GM04503 (cell line): ENCODE data around the gene IMP4.
"Not testable (repeated sequence)": the region's sequence is repeated elsewhere in the genome, so short reads cannot be mapped to it uniquely, and the experiment has no call there.

Experiments
- DNase-seq: peaks from one replicate; pipeline ENCODE4 v3.0.0-alpha.2; 2012; ENCODE audit warnings: low read depth

Gene IMP4

GRCh38 chr2:130342533-130343275 lies at the start of gene IMP4:
Gene IMP4, plus strand, starts transcription at chr2:130342897. Its CDS starts 36 bp downstream, at chr2:130342933.
- DNase-seq, result peak; percentile 98

- DNase-seq, result no peak
Observed at GRCh38 chr2:130300258-130300969, 42.3 kb upstream of the IMP4 start.

- no peak for DNase-seq
Observed at GRCh38 chr2:130300970-130301348, 41.7 kb upstream of the IMP4 start.

GRCh38 chr2:130302164-130302886 lies 40.4 kb upstream of the IMP4 start:
- DNase-seq, result no peak

- no peak for DNase-seq
Observed at GRCh38 chr2:130303169-130303568, 39.5 kb upstream of the IMP4 start.

GRCh38 chr2:130304726-130305125 lies 38.0 kb upstream of the IMP4 start:
- DNase-seq, result no peak

- DNase-seq, result no peak
Observed at GRCh38 chr2:130307850-130308249, 34.8 kb upstream of the IMP4 start.

- no peak for DNase-seq
Observed at GRCh38 chr2:130310881-130311280, 31.8 kb upstream of the IMP4 start.

GRCh38 chr2:130313812-130314334 lies 28.8 kb upstream of the IMP4 start:
- no peak for DNase-seq

- no peak for DNase-seq
Observed at GRCh38 chr2:130314377-130314776, 28.3 kb upstream of the IMP4 start.

- no peak for DNase-seq
Observed at GRCh38 chr2:130316596-130316995, 26.1 kb upstream of the IMP4 start.

- DNase-seq, result no peak
Observed at GRCh38 chr2:130318906-130319305, 23.8 kb upstream of the IMP4 start.

GRCh38 chr2:130319536-130319935 lies 23.2 kb upstream of the IMP4 start:
- no peak for DNase-seq

- no peak for DNase-seq
Observed at GRCh38 chr2:130327703-130328527, 14.8 kb upstream of the IMP4 start.

- no peak for DNase-seq
Observed at GRCh38 chr2:130328710-130329109, 14.0 kb upstream of the IMP4 start.

GRCh38 chr2:130332271-130333073 lies 10.2 kb upstream of the IMP4 start:
- peak; percentile 34 for DNase-seq

GRCh38 chr2:130333253-130333652 lies 9.4 kb upstream of the IMP4 start:
- not testable (repeated sequence) for DNase-seq

- DNase-seq, result no peak
Observed at GRCh38 chr2:130334026-130334425, 8.7 kb upstream of the IMP4 start.

GRCh38 chr2:130335226-130335625 lies 7.5 kb upstream of the IMP4 start:
- no peak for DNase-seq

GRCh38 chr2:130336150-130336876 lies 6.4 kb upstream of the IMP4 start:
- DNase-seq, result no peak
